Activated naive CD4-positive, alpha-beta T cell treated with anti-CD3 and anti-CD28 coated beads for 36 hours (primary cell): ENCODE results near the gene SMU1. TPM values are rescaled to one million over a fixed set of nuclear protein-coding genes. Genes with fewer than 3 reads are reported as not detected.
"Not testable (repeated sequence)": the region's sequence is repeated elsewhere in the genome, so short reads cannot be mapped to it uniquely, and the experiment has no call there.

Experiments used
- CTCF ChIA-PET: fragments of 350-600 bp; sonication (Branson Sonifier 250); formaldehyde crosslinking; loops from one replicate; lab custom pipeline; 2021; ENCODE audit warnings: antibody characterized with exemption; lab: Charles Lee
- DNase-seq: peaks from one replicate; pipeline ENCODE4 v3.0.0-alpha.2; 2020
- H3K27ac Mint-ChIP-seq: one replicate; pipeline ENCODE4 v1.8.0; 2021; ENCODE audit warnings: mild to moderate bottlenecking, mixed read lengths
- H3K27me3 Mint-ChIP-seq: one replicate; pipeline ENCODE4 v1.8.0; 2021; ENCODE audit warnings: low read depth, mixed read lengths
- H3K36me3 Mint-ChIP-seq: one replicate; pipeline ENCODE4 v1.8.0; 2021; ENCODE audit warnings: low read depth, mixed read lengths
- H3K4me1 Mint-ChIP-seq: one replicate; pipeline ENCODE4 v1.8.0; 2021; ENCODE audit warnings: low read depth, mixed read lengths
- H3K4me3 Mint-ChIP-seq: one replicate; pipeline ENCODE4 v1.8.0; 2021; ENCODE audit warnings: mild to moderate bottlenecking, moderate library complexity, mixed read lengths
- H3K9me3 Mint-ChIP-seq: one replicate; pipeline ENCODE4 v1.8.0; 2021; ENCODE audit warnings: mixed read lengths
- intact Hi-C: fragments of 100-400 bp; cut with micrococcal nuclease; formaldehyde crosslinking; loops from one replicate; pipeline ENCODE4 v1.15.1; 2023
- total RNA-seq, 2 experiments: library from RNA; stranded (reverse); gene quantifications; one replicate each; pipeline ENCODE4 v1.2.3, GENCODE V29; 2021

Gene SMU1
- total RNA-seq, 2 experiments from 2014 or later, result 23.7 to 23.9 TPM

DNA sequence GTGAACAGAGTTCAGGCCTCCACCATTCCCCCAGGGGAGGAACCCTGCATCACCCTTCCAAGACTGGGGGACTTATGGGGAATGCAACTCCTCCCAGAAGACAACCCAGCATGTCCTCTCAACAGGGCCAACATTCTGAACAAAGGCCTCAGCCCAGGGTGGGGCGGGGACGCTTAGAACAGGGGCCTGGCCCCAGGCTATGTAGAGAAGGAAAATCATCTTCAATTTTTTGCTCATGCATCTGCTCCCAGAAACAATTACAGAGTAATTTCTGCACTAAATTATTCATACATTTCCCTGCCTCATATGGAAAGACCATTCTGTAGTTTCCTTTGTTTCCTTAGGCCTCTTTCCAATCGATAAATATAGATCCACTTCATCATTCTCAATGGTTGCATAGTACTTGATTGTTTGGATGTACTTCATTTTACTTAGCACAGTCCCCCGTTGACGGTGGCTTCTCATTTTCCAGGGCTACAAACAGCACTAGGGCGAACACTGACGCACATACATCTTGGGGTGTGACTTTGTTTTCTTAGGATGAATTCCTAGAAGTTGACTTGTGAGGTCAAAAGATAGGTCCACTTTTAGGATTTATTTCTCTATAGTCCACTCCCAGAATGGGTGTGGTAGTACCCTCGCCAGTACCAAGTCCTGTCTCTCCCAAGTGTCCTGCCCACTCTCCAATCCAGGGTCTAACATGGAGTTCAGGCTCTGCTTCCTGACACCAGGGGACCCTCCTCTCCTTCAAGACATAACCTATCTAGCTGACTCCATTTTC lies 27.2 kb upstream of the SMU1 start:
- H3K27me3 Mint-ChIP-seq, result no peaks in the 10 kb centered on the region
- no peaks in the 10 kb centered on the region for H3K4me1 Mint-ChIP-seq
- no peaks in the 10 kb centered on the region for H3K36me3 Mint-ChIP-seq
- intact Hi-C loops, result no loop called here
- DNase-seq, result no peak
- no peak overlapping the region for H3K4me3 Mint-ChIP-seq
- H3K9me3 Mint-ChIP-seq, result no peaks in the 10 kb centered on the region
- CTCF ChIA-PET, result interaction anchor here (0.9 to 1.0 kb wide), 2 partner anchors 67 to 123 kb away, joined by 4 read pairs; no protein-coding TSS in a partner anchor
- no peak overlapping the region for H3K27ac Mint-ChIP-seq

- H3K36me3 Mint-ChIP-seq, result no peaks in the 10 kb centered on the region
- no peaks in the 10 kb centered on the region for H3K27me3 Mint-ChIP-seq
- H3K27ac Mint-ChIP-seq, result no peak overlapping the region
- CTCF ChIA-PET, result interaction anchor here (0.9 kb wide), 1 partner anchor 124 kb away, joined by 4 read pairs; no protein-coding TSS in a partner anchor
- intact Hi-C loops, result no loop called here
- no peaks in the 10 kb centered on the region for H3K9me3 Mint-ChIP-seq
- no peak for DNase-seq
- H3K4me3 Mint-ChIP-seq, result no peak overlapping the region
- H3K4me1 Mint-ChIP-seq, result no peaks in the 10 kb centered on the region
Observed at GRCh38 chr9:33102551-33103210, 26.2 kb upstream of the SMU1 start.

DNA sequence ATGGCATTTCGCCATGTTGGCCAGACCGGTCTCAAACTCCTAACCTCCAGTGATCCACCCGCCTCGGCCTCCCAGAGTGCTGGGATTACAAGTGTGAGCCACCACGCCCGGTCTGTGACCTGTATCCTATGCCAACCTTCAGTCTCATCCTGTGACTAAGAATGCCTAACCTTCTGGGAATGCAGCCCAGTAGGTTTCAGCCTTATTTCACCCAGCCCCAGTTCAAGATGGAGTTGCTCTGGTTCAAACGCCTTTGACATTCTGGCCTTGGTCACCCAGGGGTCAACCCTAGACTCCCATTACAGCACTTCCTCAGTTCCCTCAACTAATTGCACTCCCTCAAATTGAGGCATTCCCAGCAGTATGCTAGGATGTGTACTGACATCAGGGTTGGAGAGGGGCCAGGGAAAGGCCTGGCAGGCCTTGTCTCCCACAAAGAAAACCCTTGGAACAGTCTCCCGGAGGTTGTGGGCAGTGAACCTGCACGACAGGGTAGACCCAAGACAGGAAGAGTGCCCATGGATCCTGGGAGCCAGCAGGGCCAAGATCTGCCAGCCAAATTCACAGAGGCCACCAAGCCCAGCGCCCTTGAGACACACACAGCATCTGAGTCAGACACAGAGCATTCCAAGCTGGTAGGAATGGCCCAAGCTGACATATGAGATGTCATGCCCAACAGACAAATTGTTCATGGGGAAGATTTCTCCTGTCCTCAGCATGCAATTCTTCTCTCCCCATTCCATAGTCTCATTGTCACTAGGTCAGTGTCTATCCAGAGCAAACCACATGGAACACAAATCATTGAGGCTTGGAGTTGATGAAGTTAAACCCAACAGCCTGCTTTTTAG lies 24.9 kb upstream of the SMU1 start:
- no peaks in the 10 kb centered on the region for H3K36me3 Mint-ChIP-seq
- H3K4me1 Mint-ChIP-seq, result no peaks in the 10 kb centered on the region
- no peaks in the 10 kb centered on the region for H3K27me3 Mint-ChIP-seq
- no peak overlapping the region for H3K27ac Mint-ChIP-seq
- DNase-seq, result no peak
- H3K9me3 Mint-ChIP-seq, result no peaks in the 10 kb centered on the region
- H3K4me3 Mint-ChIP-seq, result no peak overlapping the region
- CTCF ChIA-PET, result no interaction called here
- intact Hi-C loops, result no loop called here

- CTCF ChIA-PET, result interaction anchor here (0.6 kb wide), 1 partner anchor 51 kb away, joined by 3 read pairs; no protein-coding TSS in a partner anchor
Observed at GRCh38 chr9:33099754-33100153, 23.3 kb upstream of the SMU1 start.

GRCh38 chr9:33097192-33097591 lies 20.7 kb upstream of the SMU1 start:
- CTCF ChIA-PET, result interaction anchor here (0.7 kb wide), 1 partner anchor 145 kb away, joined by 5 read pairs; no protein-coding TSS in a partner anchor
- H3K36me3 Mint-ChIP-seq, result no peaks in the 10 kb centered on the region
- peaks cover 9% of the 10 kb centered on the region for H3K4me1 Mint-ChIP-seq
- DNase-seq, result no peak
- no peaks in the 10 kb centered on the region for H3K9me3 Mint-ChIP-seq
- no peak overlapping the region for H3K4me3 Mint-ChIP-seq
- no peak overlapping the region for H3K27ac Mint-ChIP-seq
- intact Hi-C loops, result no loop called here
- no peaks in the 10 kb centered on the region for H3K27me3 Mint-ChIP-seq

More at GRCh38 chr9:33099754-33100153, 23.3 kb upstream of the SMU1 start:
- no peaks in the 10 kb centered on the region for H3K27me3 Mint-ChIP-seq
- no peaks in the 10 kb centered on the region for H3K36me3 Mint-ChIP-seq
- DNase-seq, result no peak
- H3K4me3 Mint-ChIP-seq, result no peak overlapping the region
- H3K4me1 Mint-ChIP-seq, result no peaks in the 10 kb centered on the region
- no peak overlapping the region for H3K27ac Mint-ChIP-seq
- intact Hi-C loops, result no loop called here
- no peaks in the 10 kb centered on the region for H3K9me3 Mint-ChIP-seq

GRCh38 chr9:33092634-33093033 lies 16.2 kb upstream of the SMU1 start:
- H3K27ac Mint-ChIP-seq, result peak overlapping the region; percentile 83
- CTCF ChIA-PET, result no interaction called here
- no peaks in the 10 kb centered on the region for H3K36me3 Mint-ChIP-seq
- H3K9me3 Mint-ChIP-seq, result peaks cover 3% of the 10 kb centered on the region
- H3K27me3 Mint-ChIP-seq, result no peaks in the 10 kb centered on the region
- H3K4me1 Mint-ChIP-seq, result peaks cover 11% of the 10 kb centered on the region
- intact Hi-C loops, result loop anchor here (1.0 kb wide), 1 partner anchor 11 kb away; no protein-coding TSS in a partner anchor
- H3K4me3 Mint-ChIP-seq, result peak overlapping the region; percentile 34
- DNase-seq, result no peak

GRCh38 chr9:33085672-33086071 lies 9.2 kb upstream of the SMU1 start:
- H3K27ac Mint-ChIP-seq, DNase-seq, H3K27me3 Mint-ChIP-seq, H3K36me3 Mint-ChIP-seq, H3K9me3 Mint-ChIP-seq, H3K4me3 Mint-ChIP-seq, intact Hi-C loops: not testable (repeated sequence)
- H3K4me1 Mint-ChIP-seq, result peaks cover 23% of the 10 kb centered on the region
- CTCF ChIA-PET, result interaction anchor here (1.9 kb wide), 1 partner anchor 140 kb away, joined by 4 read pairs; no protein-coding TSS in a partner anchor

DNA sequence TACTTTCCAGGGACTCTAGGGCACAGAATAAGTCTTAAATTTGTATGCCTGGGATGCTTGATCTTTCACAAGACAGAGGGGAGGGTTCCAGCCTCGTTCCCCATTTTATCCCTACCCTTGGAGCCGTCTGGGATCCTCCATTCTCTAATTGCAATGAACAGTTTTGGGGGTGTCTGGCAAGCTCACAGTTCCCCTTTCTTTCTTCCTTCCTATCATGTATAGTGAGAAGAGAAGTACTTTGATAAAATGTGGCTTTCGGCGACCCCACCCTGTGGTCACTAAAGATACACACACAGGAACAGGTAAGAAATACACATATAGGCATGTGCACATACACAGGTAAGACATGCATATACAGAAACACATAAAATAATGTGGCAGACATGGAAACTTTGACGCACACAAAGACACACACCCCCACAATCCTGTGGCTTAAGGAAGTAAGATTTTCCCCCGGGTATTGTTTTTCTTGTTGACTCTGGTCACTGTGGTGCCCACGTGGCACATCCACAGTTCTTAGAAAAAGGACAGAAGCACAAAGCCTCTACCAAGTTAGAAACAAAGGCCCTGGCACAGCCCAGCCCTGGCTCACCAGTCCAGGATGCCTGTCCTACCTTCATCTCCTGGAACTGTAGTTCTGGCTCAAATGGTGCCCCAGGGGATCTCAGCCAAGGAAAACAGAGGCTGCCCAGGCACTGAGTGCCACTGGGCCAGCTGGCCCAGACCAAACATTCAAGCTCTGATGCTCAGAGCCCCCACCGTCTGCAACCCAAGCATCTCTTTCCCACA lies 6.3 kb upstream of the SMU1 start:
- DNase-seq, result peak; percentile 17
- Mint-ChIP-seq H3K27me3 (no peaks in the 10 kb centered on the region), H3K27ac (peak overlapping the region; percentile 40), H3K4me1 (peaks cover 28% of the 10 kb centered on the region), H3K9me3 (no peaks in the 10 kb centered on the region), H3K36me3 (no peaks in the 10 kb centered on the region), H3K4me3 (peak overlapping the region; percentile 23)
- CTCF ChIA-PET, result interaction anchor here (0.8 to 3.1 kb wide), 5 partner anchors 66 to 143 kb away, joined by 3 to 36 read pairs (median 5); no protein-coding TSS in a partner anchor
- intact Hi-C loops, result no loop called here

- DNase-seq, result peak; percentile 42
- H3K4me1 Mint-ChIP-seq, result peaks cover 31% of the 10 kb centered on the region
- H3K27me3 Mint-ChIP-seq, result no peaks in the 10 kb centered on the region
- peak overlapping the region; percentile 69 for H3K27ac Mint-ChIP-seq
- H3K9me3 Mint-ChIP-seq, result no peaks in the 10 kb centered on the region
- CTCF ChIA-PET, result interaction anchor here (0.8 to 3.1 kb wide), 5 partner anchors 67 to 144 kb away, joined by 3 to 36 read pairs (median 5); no protein-coding TSS in a partner anchor
- H3K36me3 Mint-ChIP-seq, result no peaks in the 10 kb centered on the region
- intact Hi-C loops, result no loop called here
- H3K4me3 Mint-ChIP-seq, result peak overlapping the region; percentile 23
Observed at GRCh38 chr9:33082128-33082527, 5.7 kb upstream of the SMU1 start.

GRCh38 chr9:33081128-33081851 lies 4.8 kb upstream of the SMU1 start:
- Mint-ChIP-seq H3K27me3 (no peaks in the 10 kb centered on the region), H3K4me3 (no peak overlapping the region), H3K27ac (no peak overlapping the region), H3K36me3 (peaks cover 2% of the 10 kb centered on the region), H3K9me3 (no peaks in the 10 kb centered on the region), H3K4me1 (peaks cover 34% of the 10 kb centered on the region)
- peak; percentile 88 for DNase-seq
- CTCF ChIA-PET, result interaction anchor here (0.8 to 3.6 kb wide), 7 partner anchors 45 to 152 kb away, joined by 3 to 36 read pairs (median 11); no protein-coding TSS in a partner anchor
- intact Hi-C loops, result loop anchor here (1.0 to 2.0 kb wide), 10 partner anchors 11 to 702 kb away; partner anchors contain the start of genes APTX, AQP3, B4GALT1 and BAG1
